H9 (cell line): ENCODE results near the gene SYT17. TPM values are rescaled to one million over a fixed set of nuclear protein-coding genes. Genes with fewer than 3 reads are reported as not detected.

ENCODE experiments used
- DNase-seq: peaks from one replicate; pipeline ENCODE4 v3.0.0-alpha.2; 2017
- H2AFZ ChIP-seq: one replicate; pipeline ENCODE4 v1.6.1; 2013; ENCODE audit warnings: mild to moderate bottlenecking, low read length, control low read depth, moderate library complexity
- H2AK5ac ChIP-seq: 2 replicates; pipeline ENCODE4 v1.6.1; 2013; ENCODE audit warnings: low read length, control low read depth, mixed read lengths; ENCODE audit not compliant: insufficient read length
- H2BK120ac ChIP-seq: one replicate; pipeline ENCODE4 v1.6.1; 2013; ENCODE audit warnings: low read depth, mild to moderate bottlenecking, low read length, control low read depth, inconsistent platforms; ENCODE audit not compliant: poor library complexity, severe bottlenecking
- H2BK12ac ChIP-seq: 2 replicates; pipeline ENCODE4 v1.6.1; 2013; ENCODE audit warnings: low read length, control low read depth, mixed read lengths, low read depth; ENCODE audit not compliant: insufficient read length
- H2BK15ac ChIP-seq: 2 replicates; pipeline ENCODE4 v1.6.1; 2013; ENCODE audit warnings: low read depth, low read length, control low read depth
- H2BK20ac ChIP-seq: one replicate; pipeline ENCODE4 v1.6.1; 2013; ENCODE audit warnings: low read depth, mild to moderate bottlenecking, low read length, control low read depth, inconsistent platforms; ENCODE audit not compliant: poor library complexity, severe bottlenecking
- H2BK5ac ChIP-seq: 2 replicates; pipeline ENCODE4 v1.6.1; 2013; ENCODE audit warnings: low read length, control low read depth, mixed read lengths; ENCODE audit not compliant: insufficient read length
- H3K14ac ChIP-seq: 2 replicates; pipeline ENCODE4 v1.6.1; 2013; ENCODE audit warnings: low read length, control low read depth; ENCODE audit not compliant: insufficient read depth
- H3K18ac ChIP-seq: 2 replicates; pipeline ENCODE4 v1.6.1; 2013; ENCODE audit warnings: low read depth, mild to moderate bottlenecking, mixed read lengths, low read length, control low read depth; ENCODE audit not compliant: insufficient read length
- H3K23ac ChIP-seq: 2 replicates; pipeline ENCODE4 v1.6.1; 2013; ENCODE audit warnings: low read length, control low read depth, mixed read lengths, low read depth; ENCODE audit not compliant: insufficient read length
- H3K23me2 ChIP-seq: 2 replicates; pipeline ENCODE4 v1.6.1; 2013; ENCODE audit warnings: low read depth, mild to moderate bottlenecking, mixed read lengths, low read length, control low read depth; ENCODE audit not compliant: insufficient read length, poor library complexity, severe bottlenecking
- H3K27ac ChIP-seq: 2 replicates; pipeline ENCODE4 v1.5.1; 2013; ENCODE audit warnings: low read length, control low read depth, mixed read lengths, low read depth; ENCODE audit not compliant: insufficient read length
- H3K27me3 ChIP-seq: 2 replicates; pipeline ENCODE4 v1.6.1; 2013; ENCODE audit warnings: low read length, control low read depth, inconsistent platforms; ENCODE audit not compliant: insufficient read depth
- H3K4ac ChIP-seq: 2 replicates; pipeline ENCODE4 v1.6.1; 2013; ENCODE audit warnings: low read depth, mild to moderate bottlenecking, control low read depth, inconsistent platforms, low read length, moderate library complexity
- H3K4me1 ChIP-seq: 2 replicates; pipeline ENCODE4 v1.6.1; 2013; ENCODE audit warnings: low read length, control low read depth, inconsistent platforms; ENCODE audit not compliant: insufficient read depth
- H3K4me2 ChIP-seq: 2 replicates; pipeline ENCODE4 v1.6.1; 2013; ENCODE audit warnings: low read length, control low read depth, mixed read lengths; ENCODE audit not compliant: insufficient read length, insufficient read depth
- H3K56ac ChIP-seq: 2 replicates; pipeline ENCODE4 v1.6.1; 2013; ENCODE audit warnings: low read depth, mild to moderate bottlenecking, mixed read lengths, low read length, control low read depth; ENCODE audit not compliant: insufficient read length
- H3K79me1 ChIP-seq: 2 replicates; pipeline ENCODE4 v1.6.1; 2013; ENCODE audit warnings: low read depth, mild to moderate bottlenecking, moderate library complexity, low read length, control low read depth, inconsistent platforms; ENCODE audit not compliant: insufficient read depth, poor library complexity, severe bottlenecking
- H3K79me2 ChIP-seq: 2 replicates; pipeline ENCODE4 v1.6.1; 2013; ENCODE audit warnings: low read length, control low read depth, inconsistent platforms; ENCODE audit not compliant: insufficient read depth
- H3K9ac ChIP-seq: 2 replicates; pipeline ENCODE4 v1.6.1; 2013; ENCODE audit warnings: low read length, control low read depth, mixed read lengths; ENCODE audit not compliant: insufficient read length; ENCODE audit errors: extremely low read depth
- H3K9me3 ChIP-seq: one replicate; pipeline ENCODE4 v1.6.1; 2013; ENCODE audit warnings: low read depth, low read length, inconsistent platforms; ENCODE audit not compliant: control insufficient read depth
- H3T11ph ChIP-seq: one replicate; pipeline ENCODE4 v1.6.1; 2013; ENCODE audit warnings: mild to moderate bottlenecking, low read length, control low read depth, inconsistent platforms
- H4K20me1 ChIP-seq: one replicate; pipeline ENCODE4 v1.6.1; 2013; ENCODE audit not compliant: control insufficient read depth, insufficient read length, insufficient read depth
- H4K5ac ChIP-seq: 2 replicates; pipeline ENCODE4 v1.6.1; 2013; ENCODE audit warnings: low read depth, mild to moderate bottlenecking, mixed read lengths, low read length, control low read depth; ENCODE audit not compliant: insufficient read length
- H4K8ac ChIP-seq: replicated peaks from 2 replicates; pipeline ENCODE4 v1.6.1; 2013; ENCODE audit warnings: low read length, control low read depth, mixed read lengths, low read depth; ENCODE audit not compliant: insufficient read length
- H4K91ac ChIP-seq: 2 replicates; pipeline ENCODE4 v1.6.1; 2013; ENCODE audit warnings: low read depth, mild to moderate bottlenecking, moderate library complexity, mixed read lengths, low read length, control low read depth; ENCODE audit not compliant: insufficient read length
- H3K27ac Mint-ChIP-seq, 3 experiments: 2 replicates in 2 of 3; 3 replicates in 1 of 3; pipeline ENCODE4 v1.8.0; 2020 to 2021; ENCODE audit warnings: mixed read lengths in 3 of 3, mild to moderate bottlenecking in 1 of 3, moderate library complexity in 1 of 3
- H3K27me3 Mint-ChIP-seq: 2 replicates; pipeline ENCODE4 v1.8.0; 2021; ENCODE audit warnings: low read depth, mild to moderate bottlenecking, moderate library complexity, mixed read lengths
- H3K36me3 Mint-ChIP-seq, 3 experiments: 2 replicates in 2 of 3; 3 replicates in 1 of 3; pipeline ENCODE4 v1.8.0; 2020 to 2021; ENCODE audit warnings: low read depth in 3 of 3, mixed read lengths in 3 of 3; ENCODE audit not compliant: insufficient read depth in 1 of 3
- H3K4me1 Mint-ChIP-seq, 2 experiments: 2 replicates each; pipeline ENCODE4 v1.8.0; 2020; ENCODE audit warnings: mixed read lengths in 2 of 2
- H3K4me3 Mint-ChIP-seq, 2 experiments: 2 replicates in 1 of 2; 3 replicates in 1 of 2; pipeline ENCODE4 v1.8.0; 2020 to 2021; ENCODE audit warnings: mild to moderate bottlenecking in 2 of 2, mixed read lengths in 2 of 2, moderate library complexity in 1 of 2
- H3K9me3 Mint-ChIP-seq, 2 experiments: 2 replicates in 1 of 2; 3 replicates in 1 of 2; pipeline ENCODE4 v1.8.0; 2020; ENCODE audit warnings: mild to moderate bottlenecking in 2 of 2, mixed read lengths in 2 of 2, moderate library complexity in 1 of 2
- WGBS: extraction: QIAGEN DNeasy Blood & Tissue Kit; methylation state at CpG from one replicate; pipeline ENCODE4 v1.1.7; 2013; ENCODE audit warnings: missing lambda C conversion rate, low lambda C conversion rate, mixed read lengths; ENCODE audit not compliant: insufficient read length; ENCODE audit errors: extremely low coverage; 5-methylcytosine and 5-hydroxymethylcytosine counted together
- total RNA-seq: library from RNA; stranded (reverse); gene quantifications from 2 replicates; pipeline ENCODE4 v1.2.1, GENCODE V29; 2021
- TF ChIP-seq, protein P1 (sequence below): fragments of 200-600 bp; sonication (generic); conservative IDR thresholded peaks from 3 replicates; pipeline ENCODE4 v1.8.0; 2021; ENCODE audit warnings: antibody characterized with exemption, mild to moderate bottlenecking

The SYT17 gene
- total RNA-seq, 1 experiment from 2014 or later = 3.0 TPM

DNA sequence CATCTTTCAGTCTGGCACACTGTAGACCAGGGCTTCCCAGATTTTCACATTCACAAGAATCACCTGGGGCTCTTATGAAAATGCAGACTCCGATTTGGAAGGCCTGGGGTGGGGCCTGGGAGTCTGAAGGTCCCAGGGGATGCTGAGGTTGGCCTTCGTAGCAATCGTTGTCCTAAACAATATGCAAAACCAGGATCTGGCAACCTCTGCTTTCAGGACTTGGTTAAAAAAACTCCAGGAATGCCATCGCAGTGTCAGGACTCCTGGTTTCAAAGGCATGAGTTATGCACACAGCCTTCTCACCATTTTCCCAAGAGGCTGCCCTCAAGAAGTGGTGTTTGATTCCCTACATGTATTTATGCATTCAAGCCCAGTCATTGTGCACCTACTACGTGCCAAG lies 124.1 kb downstream of the SYT17 start:
- no peak overlapping the region for H3K23ac ChIP-seq
- H3K27me3 Mint-ChIP-seq = peaks cover 4% of the 10 kb centered on the region; the same call in 1 of the 2 replicates
- H2BK20ac ChIP-seq = no peak overlapping the region
- DNase-seq = no peak
- H2BK15ac ChIP-seq = no peak overlapping the region
- no peak overlapping the region; the same call in 1 of the 2 replicates for H3K14ac ChIP-seq
- H2AFZ ChIP-seq = no peak overlapping the region
- no peaks in the 10 kb centered on the region for H3K79me1 ChIP-seq
- WGBS = no CpG with 5 or more reads among the region's 5 CpGs
- peaks cover under 1 to 3% of the 10 kb centered on the region in 2 experiments; a peak in 2 of 5 replicates for H3K9me3 Mint-ChIP-seq
- peaks cover 11% of the 10 kb centered on the region; the same call in 1 of the 2 replicates for H3K4me1 ChIP-seq
- TF ChIP-seq, protein P1, sequence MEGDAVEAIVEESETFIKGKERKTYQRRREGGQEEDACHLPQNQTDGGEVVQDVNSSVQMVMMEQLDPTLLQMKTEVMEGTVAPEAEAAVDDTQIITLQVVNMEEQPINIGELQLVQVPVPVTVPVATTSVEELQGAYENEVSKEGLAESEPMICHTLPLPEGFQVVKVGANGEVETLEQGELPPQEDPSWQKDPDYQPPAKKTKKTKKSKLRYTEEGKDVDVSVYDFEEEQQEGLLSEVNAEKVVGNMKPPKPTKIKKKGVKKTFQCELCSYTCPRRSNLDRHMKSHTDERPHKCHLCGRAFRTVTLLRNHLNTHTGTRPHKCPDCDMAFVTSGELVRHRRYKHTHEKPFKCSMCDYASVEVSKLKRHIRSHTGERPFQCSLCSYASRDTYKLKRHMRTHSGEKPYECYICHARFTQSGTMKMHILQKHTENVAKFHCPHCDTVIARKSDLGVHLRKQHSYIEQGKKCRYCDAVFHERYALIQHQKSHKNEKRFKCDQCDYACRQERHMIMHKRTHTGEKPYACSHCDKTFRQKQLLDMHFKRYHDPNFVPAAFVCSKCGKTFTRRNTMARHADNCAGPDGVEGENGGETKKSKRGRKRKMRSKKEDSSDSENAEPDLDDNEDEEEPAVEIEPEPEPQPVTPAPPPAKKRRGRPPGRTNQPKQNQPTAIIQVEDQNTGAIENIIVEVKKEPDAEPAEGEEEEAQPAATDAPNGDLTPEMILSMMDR = no peak
- H3K18ac ChIP-seq = no peak overlapping the region
- H3K79me2 ChIP-seq = no peaks in the 10 kb centered on the region
- no peak overlapping the region for H3K56ac ChIP-seq
- no peak overlapping the region for H3K9ac ChIP-seq
- H3K27me3 ChIP-seq = no peaks in the 10 kb centered on the region
- no peak overlapping the region for H2BK12ac ChIP-seq
- H3K36me3 Mint-ChIP-seq = no peaks in the 10 kb centered on the region; a peak in 1 of 7 replicates
- no peak overlapping the region for H2AK5ac ChIP-seq
- H3K4me3 Mint-ChIP-seq = no peak overlapping the region
- H3K4ac ChIP-seq = no peak overlapping the region
- no peaks in the 10 kb centered on the region for H3K23me2 ChIP-seq
- H3K27ac ChIP-seq = no peak overlapping the region
- no peak overlapping the region for H3K27ac Mint-ChIP-seq
- no peak overlapping the region for H3T11ph ChIP-seq
- no peaks in the 10 kb centered on the region for H3K9me3 ChIP-seq
- no peak overlapping the region for H2BK120ac ChIP-seq
- H3K4me2 ChIP-seq = no peak overlapping the region
- no peak overlapping the region for H4K5ac ChIP-seq
- H2BK5ac ChIP-seq = no peak overlapping the region
- peaks cover 55 to 57% of the 10 kb centered on the region in 2 experiments for H3K4me1 Mint-ChIP-seq
- no peaks in the 10 kb centered on the region for H4K20me1 ChIP-seq
- H4K8ac ChIP-seq = no peak overlapping the region
- H4K91ac ChIP-seq = no peak overlapping the region
